PFSK-1 (cell line): ENCODE results near the gene ATG16L1.

Experiments
- FOXP2 ChIP-seq: optimal IDR thresholded peaks from 2 replicates; pipeline ENCODE3; 2011; ENCODE audit warnings: borderline replicate concordance, control low read depth, inconsistent platforms; ENCODE audit not compliant: insufficient read depth; ENCODE audit errors: extremely low read length, extremely low read depth
- POLR2AphosphoS5 ChIP-seq: IDR thresholded peaks from 2 replicates; pipeline ENCODE4 v1.6.1; 2012; ENCODE audit warnings: low read depth, mild to moderate bottlenecking, control low read depth, low read length, moderate library complexity
- SIN3A ChIP-seq: IDR thresholded peaks from 2 replicates; pipeline ENCODE4 v1.6.1; 2012; ENCODE audit warnings: mild to moderate bottlenecking, low read length, moderate library complexity, borderline replicate concordance; ENCODE audit not compliant: insufficient read depth
- TAF1 ChIP-seq: IDR thresholded peaks from 2 replicates; pipeline ENCODE4 v1.6.1; 2012; ENCODE audit warnings: low read length, control low read depth, borderline replicate concordance; ENCODE audit not compliant: insufficient read depth
- TF ChIP-seq, protein P1 (sequence below), 2 experiments: IDR thresholded peaks; 2 replicates each; pipeline versions ENCODE4 v1.6.1 to v1.8.0; 2011 to 2012; ENCODE audit warnings: low read depth in 2 of 2, low read length in 2 of 2, control low read depth in 1 of 2, inconsistent platforms in 1 of 2, mild to moderate bottlenecking in 1 of 2, moderate library complexity in 1 of 2; ENCODE audit not compliant: insufficient read depth in 1 of 2

Gene ATG16L1

GRCh38 chr2:233334915-233335314 lies 83.4 kb downstream of the ATG16L1 start:
- no peak for TF ChIP-seq POLR2AphosphoS5
- no peak for TF ChIP-seq FOXP2
- TF ChIP-seq, protein P1, sequence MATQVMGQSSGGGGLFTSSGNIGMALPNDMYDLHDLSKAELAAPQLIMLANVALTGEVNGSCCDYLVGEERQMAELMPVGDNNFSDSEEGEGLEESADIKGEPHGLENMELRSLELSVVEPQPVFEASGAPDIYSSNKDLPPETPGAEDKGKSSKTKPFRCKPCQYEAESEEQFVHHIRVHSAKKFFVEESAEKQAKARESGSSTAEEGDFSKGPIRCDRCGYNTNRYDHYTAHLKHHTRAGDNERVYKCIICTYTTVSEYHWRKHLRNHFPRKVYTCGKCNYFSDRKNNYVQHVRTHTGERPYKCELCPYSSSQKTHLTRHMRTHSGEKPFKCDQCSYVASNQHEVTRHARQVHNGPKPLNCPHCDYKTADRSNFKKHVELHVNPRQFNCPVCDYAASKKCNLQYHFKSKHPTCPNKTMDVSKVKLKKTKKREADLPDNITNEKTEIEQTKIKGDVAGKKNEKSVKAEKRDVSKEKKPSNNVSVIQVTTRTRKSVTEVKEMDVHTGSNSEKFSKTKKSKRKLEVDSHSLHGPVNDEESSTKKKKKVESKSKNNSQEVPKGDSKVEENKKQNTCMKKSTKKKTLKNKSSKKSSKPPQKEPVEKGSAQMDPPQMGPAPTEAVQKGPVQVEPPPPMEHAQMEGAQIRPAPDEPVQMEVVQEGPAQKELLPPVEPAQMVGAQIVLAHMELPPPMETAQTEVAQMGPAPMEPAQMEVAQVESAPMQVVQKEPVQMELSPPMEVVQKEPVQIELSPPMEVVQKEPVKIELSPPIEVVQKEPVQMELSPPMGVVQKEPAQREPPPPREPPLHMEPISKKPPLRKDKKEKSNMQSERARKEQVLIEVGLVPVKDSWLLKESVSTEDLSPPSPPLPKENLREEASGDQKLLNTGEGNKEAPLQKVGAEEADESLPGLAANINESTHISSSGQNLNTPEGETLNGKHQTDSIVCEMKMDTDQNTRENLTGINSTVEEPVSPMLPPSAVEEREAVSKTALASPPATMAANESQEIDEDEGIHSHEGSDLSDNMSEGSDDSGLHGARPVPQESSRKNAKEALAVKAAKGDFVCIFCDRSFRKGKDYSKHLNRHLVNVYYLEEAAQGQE (IDR thresholded peaks at IDR 0.05; ENCODE audit: insufficient read depth in 1 of 2, low read depth in 2 of 2, low read length in 2 of 2) = no peak
- TF ChIP-seq TAF1 = no peak
- TF ChIP-seq SIN3A = no peak

DNA sequence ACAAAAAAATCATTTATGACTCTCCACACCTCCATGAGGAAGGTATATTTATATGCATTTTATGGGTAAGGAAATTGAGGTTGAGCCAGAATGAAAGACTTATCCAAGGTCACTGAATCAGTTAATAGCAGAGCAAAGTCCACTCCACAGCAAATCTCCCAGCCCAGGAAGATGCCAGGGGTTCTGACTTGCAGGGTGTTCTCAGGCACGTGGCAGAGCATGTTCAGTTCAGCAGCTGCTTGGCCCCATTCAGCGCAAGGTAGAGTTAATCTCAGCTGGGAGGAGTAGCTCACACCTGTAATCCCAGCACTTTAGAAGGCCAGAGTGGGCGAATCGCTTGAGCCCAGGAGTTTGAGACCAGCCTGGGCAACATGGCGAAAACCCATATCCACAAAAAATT lies 85.1 kb downstream of the ATG16L1 start:
- TF ChIP-seq TAF1 (no peak), POLR2AphosphoS5 (no peak), FOXP2 (no peak), SIN3A (no peak)
- TF ChIP-seq, protein P1 (IDR thresholded peaks at IDR 0.05; ENCODE audit: insufficient read depth in 1 of 2, low read depth in 2 of 2, low read length in 2 of 2) = no peak

GRCh38 chr2:233338046-233338445 lies 86.6 kb downstream of the ATG16L1 start:
- TF ChIP-seq TAF1 (no peak), POLR2AphosphoS5 (no peak), FOXP2 (no peak), SIN3A (no peak)
- TF ChIP-seq, protein P1 (IDR thresholded peaks at IDR 0.05; ENCODE audit: insufficient read depth in 1 of 2, low read depth in 2 of 2, low read length in 2 of 2) = no peak

DNA sequence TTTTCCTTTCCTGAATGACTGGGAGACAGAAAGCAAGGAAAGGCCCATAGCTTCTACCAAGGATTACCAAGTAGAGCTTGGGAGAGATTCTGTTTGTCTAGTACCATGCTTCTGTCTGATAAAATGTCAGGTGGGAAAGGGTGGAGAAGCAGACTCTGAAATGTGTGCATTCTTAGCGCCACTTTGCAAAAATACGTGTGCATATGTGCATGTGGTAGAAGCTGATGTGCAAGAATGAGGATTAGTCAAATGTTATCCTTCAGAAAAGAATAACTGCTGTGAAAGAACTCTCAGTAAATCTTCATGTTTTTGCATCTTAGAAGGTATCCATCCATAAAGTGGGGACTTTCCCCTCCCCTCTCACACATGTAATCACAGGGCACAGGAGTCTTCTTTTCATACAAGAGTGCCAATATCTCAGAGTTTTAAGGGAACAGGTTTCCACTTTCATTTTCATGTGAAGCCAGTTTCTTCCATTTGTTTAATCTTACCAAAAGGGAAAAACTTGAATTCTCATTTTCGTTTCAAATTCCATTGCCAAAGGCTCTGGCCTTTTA lies 87.4 kb downstream of the ATG16L1 start:
- TF ChIP-seq FOXP2 (no peak), SIN3A (no peak), TAF1 (no peak), POLR2AphosphoS5 (no peak)
- TF ChIP-seq, protein P1 (IDR thresholded peaks at IDR 0.05; ENCODE audit: insufficient read depth in 1 of 2, low read depth in 2 of 2, low read length in 2 of 2) = no peak

GRCh38 chr2:233339427-233339826 lies 88.0 kb downstream of the ATG16L1 start:
- TF ChIP-seq, protein P1 (IDR thresholded peaks at IDR 0.05; ENCODE audit: insufficient read depth in 1 of 2, low read depth in 2 of 2, low read length in 2 of 2) = no peak
- TF ChIP-seq POLR2AphosphoS5 (no peak), SIN3A (no peak), TAF1 (no peak), FOXP2 (no peak)
